ENCODE data around the gene SNX6. TPM values are rescaled to one million over a fixed set of nuclear protein-coding genes. Genes with fewer than 3 reads are reported as not detected.

The SNX6 gene
- polyA plus RNA-seq, 1 donor = 93.9 TPM

DNA sequence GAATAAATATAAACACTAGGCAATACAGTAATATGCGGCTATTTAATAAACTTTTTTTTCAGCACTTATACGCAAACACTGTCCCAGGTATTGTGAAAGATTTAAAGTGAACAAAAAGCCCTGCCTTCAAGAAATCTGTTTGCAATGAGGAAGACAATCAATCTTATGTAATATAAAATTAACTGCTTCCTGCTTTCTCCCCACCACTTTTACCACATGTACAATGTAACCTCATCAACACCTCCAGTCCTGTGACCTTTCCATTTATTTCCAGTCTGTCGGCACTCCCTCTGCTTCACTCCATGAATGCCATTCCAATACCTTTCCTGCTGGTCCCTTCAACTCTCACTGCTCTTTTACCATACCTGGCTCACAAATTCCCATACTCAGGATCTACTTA is 10.5 kb downstream of the SNX6 start:
- H3K9me3 ChIP-seq (ENCODE audit: control insufficient read depth, low read depth, low read length) = no peaks in the 10 kb centered on the region

GRCh38 chr14:34616360-34616759 is 13.6 kb downstream of the SNX6 start:
- Histone ChIP-seq H3K4me3 (ENCODE audit: low read length) (no peak overlapping the region), H3K36me3 (ENCODE audit: control insufficient read depth, insufficient read depth, low read length) (peaks cover 35% of the 10 kb centered on the region), H3K4me1 (ENCODE audit: control insufficient read depth, insufficient read depth, low read length) (no peaks in the 10 kb centered on the region), H3K9me3 (ENCODE audit: control insufficient read depth, low read depth, low read length) (no peaks in the 10 kb centered on the region), H3K27me3 (ENCODE audit: control insufficient read depth, insufficient read depth, low read length) (no peaks in the 10 kb centered on the region), H3K27ac (ENCODE audit: low read length) (no peak overlapping the region)
- no CpG with 5 or more reads among the region's 6 CpGs for WGBS (ENCODE audit: insufficient coverage, low lambda C conversion rate)
- no peak for DNase-seq

More for the DNA sequence above, 10.5 kb downstream of the SNX6 start:
- 73% methylated on average over 1 of the region's 3 CpGs for WGBS (ENCODE audit: insufficient coverage, low lambda C conversion rate)
- DNase-seq = no peak
- H3K27me3 ChIP-seq (ENCODE audit: control insufficient read depth, insufficient read depth, low read length) = no peaks in the 10 kb centered on the region
- no peaks in the 10 kb centered on the region for H3K4me1 ChIP-seq (ENCODE audit: control insufficient read depth, insufficient read depth, low read length)
- peaks cover 39% of the 10 kb centered on the region for H3K36me3 ChIP-seq (ENCODE audit: control insufficient read depth, insufficient read depth, low read length)
- H3K4me3 ChIP-seq (ENCODE audit: low read length) = no peak overlapping the region
- H3K27ac ChIP-seq (ENCODE audit: low read length) = no peak overlapping the region

- no peak for DNase-seq
- peaks cover 27% of the 10 kb centered on the region for H3K36me3 ChIP-seq (ENCODE audit: control insufficient read depth, insufficient read depth, low read length)
Observed at GRCh38 chr14:34615507-34615906, 14.4 kb downstream of the SNX6 start.

GRCh38 chr14:34614638-34615037 is 15.3 kb downstream of the SNX6 start:
- Histone ChIP-seq H3K36me3 (ENCODE audit: control insufficient read depth, insufficient read depth, low read length) (peaks cover 21% of the 10 kb centered on the region), H3K27me3 (ENCODE audit: control insufficient read depth, insufficient read depth, low read length) (no peaks in the 10 kb centered on the region), H3K4me3 (ENCODE audit: low read length) (no peak overlapping the region), H3K4me1 (ENCODE audit: control insufficient read depth, insufficient read depth, low read length) (no peaks in the 10 kb centered on the region), H3K27ac (ENCODE audit: low read length) (no peak overlapping the region), H3K9me3 (ENCODE audit: control insufficient read depth, low read depth, low read length) (no peaks in the 10 kb centered on the region)
- WGBS (ENCODE audit: insufficient coverage, low lambda C conversion rate) = no CpG with 5 or more reads among the region's 4 CpGs
- DNase-seq = no peak

More at GRCh38 chr14:34615507-34615906, 14.4 kb downstream of the SNX6 start:
- WGBS (ENCODE audit: insufficient coverage, low lambda C conversion rate) = no CpG with 5 or more reads among the region's 6 CpGs
- Histone ChIP-seq H3K4me3 (ENCODE audit: low read length) (no peak overlapping the region), H3K27ac (ENCODE audit: low read length) (no peak overlapping the region), H3K9me3 (ENCODE audit: control insufficient read depth, low read depth, low read length) (no peaks in the 10 kb centered on the region), H3K27me3 (ENCODE audit: control insufficient read depth, insufficient read depth, low read length) (no peaks in the 10 kb centered on the region), H3K4me1 (ENCODE audit: control insufficient read depth, insufficient read depth, low read length) (no peaks in the 10 kb centered on the region)

DNA sequence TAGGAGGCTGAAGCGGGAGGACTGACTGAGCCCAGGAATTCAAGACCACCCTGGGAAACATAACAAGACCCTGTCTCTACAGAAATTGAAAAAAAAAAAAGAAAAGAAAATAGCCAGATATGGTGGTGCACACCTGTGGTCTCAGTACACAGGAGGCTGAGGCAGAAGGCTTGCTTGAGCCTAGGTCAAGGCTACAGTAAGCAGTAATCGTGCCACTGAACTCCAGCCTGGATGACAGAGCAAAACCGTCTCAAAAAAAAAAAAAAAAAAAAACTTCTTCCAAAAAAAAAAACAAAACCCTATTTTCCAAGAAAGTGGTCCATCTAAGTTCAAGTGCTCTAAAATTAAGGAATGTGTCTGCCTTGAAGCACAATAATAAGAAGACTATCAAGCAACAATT is 19.8 kb downstream of the SNX6 start:
- H3K4me1 ChIP-seq (ENCODE audit: control insufficient read depth, insufficient read depth, low read length) = no peaks in the 10 kb centered on the region
- no peak for DNase-seq
- H3K27ac ChIP-seq (ENCODE audit: low read length) = no peak overlapping the region
- no peak overlapping the region for H3K4me3 ChIP-seq (ENCODE audit: low read length)
- no CpG with 5 or more reads among the region's 3 CpGs for WGBS (ENCODE audit: insufficient coverage, low lambda C conversion rate)
- no peaks in the 10 kb centered on the region for H3K27me3 ChIP-seq (ENCODE audit: control insufficient read depth, insufficient read depth, low read length)
- peaks cover 40% of the 10 kb centered on the region for H3K36me3 ChIP-seq (ENCODE audit: control insufficient read depth, insufficient read depth, low read length)
- no peaks in the 10 kb centered on the region for H3K9me3 ChIP-seq (ENCODE audit: control insufficient read depth, low read depth, low read length)

DNA sequence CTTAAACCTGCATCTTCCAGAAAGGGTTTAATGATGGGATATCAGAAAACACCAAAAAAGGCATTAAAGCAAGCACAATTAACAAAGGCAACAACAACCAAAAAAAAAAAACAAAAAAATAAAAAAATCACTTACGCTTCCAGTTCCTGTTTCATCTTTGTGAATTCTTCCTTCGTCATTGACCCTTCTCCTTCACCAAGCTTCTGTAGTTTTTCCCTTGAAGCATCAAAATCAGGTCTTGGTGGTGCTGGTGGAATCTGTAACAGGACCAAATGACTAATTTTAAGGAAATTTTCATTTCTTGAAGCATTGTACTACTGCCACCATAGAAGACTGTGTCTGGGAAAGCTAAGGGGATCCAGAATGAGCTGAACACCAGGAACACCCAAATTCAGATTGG is 24.5 kb downstream of the SNX6 start:
- no CpG with 5 or more reads among the region's 2 CpGs for WGBS (ENCODE audit: insufficient coverage, low lambda C conversion rate)
- peaks cover 65% of the 10 kb centered on the region for H3K36me3 ChIP-seq (ENCODE audit: control insufficient read depth, insufficient read depth, low read length)
- no peaks in the 10 kb centered on the region for H3K4me1 ChIP-seq (ENCODE audit: control insufficient read depth, insufficient read depth, low read length)
- no peak overlapping the region for H3K27ac ChIP-seq (ENCODE audit: low read length)
- H3K27me3 ChIP-seq (ENCODE audit: control insufficient read depth, insufficient read depth, low read length) = no peaks in the 10 kb centered on the region
- no peaks in the 10 kb centered on the region for H3K9me3 ChIP-seq (ENCODE audit: control insufficient read depth, low read depth, low read length)
- no peak overlapping the region for H3K4me3 ChIP-seq (ENCODE audit: low read length)
- no peak for DNase-seq

- Histone ChIP-seq H3K9me3 (ENCODE audit: control insufficient read depth, low read depth, low read length) (no peaks in the 10 kb centered on the region), H3K27ac (ENCODE audit: low read length) (no peak overlapping the region), H3K27me3 (ENCODE audit: control insufficient read depth, insufficient read depth, low read length) (no peaks in the 10 kb centered on the region), H3K4me1 (ENCODE audit: control insufficient read depth, insufficient read depth, low read length) (no peaks in the 10 kb centered on the region), H3K4me3 (ENCODE audit: low read length) (no peak overlapping the region), H3K36me3 (ENCODE audit: control insufficient read depth, insufficient read depth, low read length) (peaks cover 69% of the 10 kb centered on the region)
- no peak for DNase-seq
- WGBS (ENCODE audit: insufficient coverage, low lambda C conversion rate) = 100% methylated on average over 1 of the region's 1 CpG
Observed at GRCh38 chr14:34604995-34605394, 25.0 kb downstream of the SNX6 start.

- no peak for DNase-seq
- no peak overlapping the region for H3K27ac ChIP-seq (ENCODE audit: low read length)
- no peak overlapping the region for H3K4me3 ChIP-seq (ENCODE audit: low read length)
- no peaks in the 10 kb centered on the region for H3K27me3 ChIP-seq (ENCODE audit: control insufficient read depth, insufficient read depth, low read length)
- no peaks in the 10 kb centered on the region for H3K9me3 ChIP-seq (ENCODE audit: control insufficient read depth, low read depth, low read length)
- no CpG with 5 or more reads among the region's 3 CpGs for WGBS (ENCODE audit: insufficient coverage, low lambda C conversion rate)
- H3K4me1 ChIP-seq (ENCODE audit: control insufficient read depth, insufficient read depth, low read length) = no peaks in the 10 kb centered on the region
- peaks cover 79% of the 10 kb centered on the region for H3K36me3 ChIP-seq (ENCODE audit: control insufficient read depth, insufficient read depth, low read length)
Observed at GRCh38 chr14:34596891-34597290, 33.1 kb downstream of the SNX6 start.

- no peak for DNase-seq
- no peaks in the 10 kb centered on the region for H3K9me3 ChIP-seq (ENCODE audit: control insufficient read depth, low read depth, low read length)
- 100% methylated on average over 1 of the region's 11 CpGs for WGBS (ENCODE audit: insufficient coverage, low lambda C conversion rate)
- H3K27ac ChIP-seq (ENCODE audit: low read length) = no peak overlapping the region
- no peaks in the 10 kb centered on the region for H3K27me3 ChIP-seq (ENCODE audit: control insufficient read depth, insufficient read depth, low read length)
- peaks cover 72% of the 10 kb centered on the region for H3K36me3 ChIP-seq (ENCODE audit: control insufficient read depth, insufficient read depth, low read length)
- no peak overlapping the region for H3K4me3 ChIP-seq (ENCODE audit: low read length)
- H3K4me1 ChIP-seq (ENCODE audit: control insufficient read depth, insufficient read depth, low read length) = no peaks in the 10 kb centered on the region
Observed at GRCh38 chr14:34593740-34594375, 36.1 kb downstream of the SNX6 start.

- Histone ChIP-seq H3K36me3 (ENCODE audit: control insufficient read depth, insufficient read depth, low read length) (peaks cover 71% of the 10 kb centered on the region), H3K27me3 (ENCODE audit: control insufficient read depth, insufficient read depth, low read length) (no peaks in the 10 kb centered on the region), H3K4me1 (ENCODE audit: control insufficient read depth, insufficient read depth, low read length) (no peaks in the 10 kb centered on the region), H3K4me3 (ENCODE audit: low read length) (no peak overlapping the region), H3K9me3 (ENCODE audit: control insufficient read depth, low read depth, low read length) (no peaks in the 10 kb centered on the region), H3K27ac (ENCODE audit: low read length) (no peak overlapping the region)
- no CpG with 5 or more reads among the region's 5 CpGs for WGBS (ENCODE audit: insufficient coverage, low lambda C conversion rate)
- no peak for DNase-seq
Observed at GRCh38 chr14:34592623-34593022, 37.3 kb downstream of the SNX6 start.

DNA sequence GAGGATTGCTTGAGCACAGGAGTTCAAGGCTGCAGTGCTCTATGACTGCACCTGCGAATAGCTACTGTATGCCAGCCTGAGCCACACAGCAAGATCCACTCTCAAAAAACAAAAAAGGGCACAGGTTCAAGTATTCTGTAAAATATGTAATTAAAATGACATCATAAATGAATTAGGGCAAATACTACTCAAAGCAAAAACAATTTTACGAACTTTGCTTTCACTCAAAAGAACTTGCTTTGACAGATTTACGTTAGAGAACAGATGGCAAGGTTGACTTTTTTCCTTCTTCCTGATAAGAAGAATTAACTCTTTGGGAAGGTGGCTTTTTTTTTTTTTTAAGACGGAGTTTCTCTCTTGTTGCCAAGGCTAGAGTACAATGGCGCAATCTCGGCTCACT is 46.4 kb downstream of the SNX6 start:
- H3K4me3 ChIP-seq (ENCODE audit: low read length) = no peak overlapping the region
- no peaks in the 10 kb centered on the region for H3K27me3 ChIP-seq (ENCODE audit: control insufficient read depth, insufficient read depth, low read length)
- H3K9me3 ChIP-seq (ENCODE audit: control insufficient read depth, low read depth, low read length) = no peaks in the 10 kb centered on the region
- no CpG with 5 or more reads among the region's 6 CpGs for WGBS (ENCODE audit: insufficient coverage, low lambda C conversion rate)
- DNase-seq = no peak
- H3K27ac ChIP-seq (ENCODE audit: low read length) = no peak overlapping the region
- no peaks in the 10 kb centered on the region for H3K4me1 ChIP-seq (ENCODE audit: control insufficient read depth, insufficient read depth, low read length)
- peaks cover 58% of the 10 kb centered on the region for H3K36me3 ChIP-seq (ENCODE audit: control insufficient read depth, insufficient read depth, low read length)

Measured in large intestine (tissue), 3 donors.